ENCODE data around the gene TPST1. TPM values are rescaled to one million over a fixed set of nuclear protein-coding genes. Genes with fewer than 3 reads are reported as not detected.
"Not testable (repeated sequence)": the region's sequence is repeated elsewhere in the genome, so short reads cannot be mapped to it uniquely, and the experiment has no call there.

TPST1 gene
- total RNA-seq, 1 donor from 2014 or later: 30.0 TPM

DNA sequence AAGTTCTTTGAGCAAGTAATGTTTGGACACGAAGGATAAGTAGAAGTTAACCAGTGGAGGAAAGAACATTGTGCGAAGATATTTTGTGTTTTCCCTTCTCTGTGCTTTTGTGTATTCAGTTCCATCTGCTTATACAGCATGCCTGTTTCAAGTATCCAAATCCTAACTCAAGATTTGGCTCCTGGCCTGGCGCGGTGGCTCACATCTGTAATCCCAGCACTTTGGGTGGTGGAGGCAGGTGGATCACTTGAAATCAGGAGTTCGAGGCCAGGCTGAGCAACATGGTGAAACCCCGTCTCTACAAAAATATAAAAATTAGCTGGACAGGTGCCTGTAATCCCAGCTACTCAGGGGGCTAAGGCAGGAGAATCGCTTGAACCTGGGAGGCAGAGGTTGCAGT is 40.8 kb upstream of the TPST1 start:
- H3K27ac Mint-ChIP-seq (ENCODE audit: unreplicated experiment): no peak overlapping the region
- H3K27me3 Mint-ChIP-seq (ENCODE audit: low read depth): no peaks in the 10 kb centered on the region
- no peak for TF ChIP-seq CTCF (IDR thresholded peaks at IDR 0.05)
- H3K4me1 Mint-ChIP-seq (ENCODE audit: low read depth): peaks cover 4% of the 10 kb centered on the region
- H3K9me3 Mint-ChIP-seq (ENCODE audit: low read depth): peaks cover 3% of the 10 kb centered on the region
- no peak for DNase-seq (ENCODE audit: low spot score)
- H3K36me3 Mint-ChIP-seq (ENCODE audit: low read depth): peaks cover 2% of the 10 kb centered on the region
- no peak overlapping the region for H3K4me3 Mint-ChIP-seq (ENCODE audit: unreplicated experiment)

DNA sequence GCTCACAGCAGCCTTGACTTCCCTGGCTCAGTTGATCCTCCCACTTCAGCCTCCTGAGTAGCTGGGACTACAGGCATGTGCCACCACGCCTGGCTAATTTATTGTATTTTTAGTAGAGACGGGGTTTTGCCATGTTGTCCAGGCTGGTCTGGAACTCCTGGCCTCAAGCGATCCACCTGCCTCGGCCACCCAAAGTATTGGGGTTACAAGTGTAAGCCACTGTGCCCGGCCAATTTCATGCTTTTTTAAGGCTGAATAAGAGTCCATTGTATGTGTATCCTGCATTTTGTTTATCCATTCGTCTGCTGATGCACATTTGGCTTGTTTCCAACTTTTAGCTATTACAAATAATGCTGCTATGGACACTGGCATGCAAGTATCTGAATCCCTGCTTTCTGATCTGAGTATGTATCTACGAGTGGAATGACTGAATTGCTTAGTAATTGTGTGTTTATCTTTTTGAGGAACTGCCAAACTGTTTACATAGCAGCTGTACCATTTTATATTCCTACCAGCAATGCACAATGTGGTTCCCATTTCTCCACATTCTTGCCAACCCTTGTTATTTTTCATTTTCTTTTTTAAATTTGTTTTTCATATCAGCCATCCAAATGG is 37.3 kb upstream of the TPST1 start:
- no peaks in the 10 kb centered on the region for H3K27me3 Mint-ChIP-seq (ENCODE audit: low read depth)
- no peaks in the 10 kb centered on the region for H3K36me3 Mint-ChIP-seq (ENCODE audit: low read depth)
- no peaks in the 10 kb centered on the region for H3K9me3 Mint-ChIP-seq (ENCODE audit: low read depth)
- no peak for TF ChIP-seq CTCF (IDR thresholded peaks at IDR 0.05)
- H3K4me1 Mint-ChIP-seq (ENCODE audit: low read depth): peaks cover 4% of the 10 kb centered on the region
- H3K4me3 Mint-ChIP-seq (ENCODE audit: unreplicated experiment): no peak overlapping the region
- H3K27ac Mint-ChIP-seq (ENCODE audit: unreplicated experiment): no peak overlapping the region
- no peak for DNase-seq (ENCODE audit: low spot score)

DNA sequence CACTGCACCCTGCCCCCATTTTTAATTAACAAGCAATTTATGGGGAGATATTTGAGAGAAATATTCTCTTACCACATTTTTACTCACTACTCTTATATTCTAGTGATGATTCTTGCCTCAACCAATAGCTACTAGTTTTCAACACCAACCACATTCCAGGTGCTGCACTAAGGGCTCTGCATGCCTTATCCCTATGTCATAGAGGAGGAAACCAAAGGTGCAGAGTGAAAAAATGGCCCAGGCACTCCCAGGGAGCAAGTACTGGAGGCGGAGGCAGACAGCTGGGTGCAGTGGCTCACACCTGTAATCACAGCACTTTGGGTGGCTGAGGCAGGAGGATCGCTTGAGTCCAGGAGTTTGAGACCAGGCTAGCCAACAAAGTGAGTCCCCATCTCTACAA is 35.5 kb upstream of the TPST1 start:
- H3K4me1 Mint-ChIP-seq (ENCODE audit: low read depth): peaks cover 4% of the 10 kb centered on the region
- no peak overlapping the region for H3K4me3 Mint-ChIP-seq (ENCODE audit: unreplicated experiment)
- H3K27me3 Mint-ChIP-seq (ENCODE audit: low read depth): no peaks in the 10 kb centered on the region
- DNase-seq (ENCODE audit: low spot score): no peak
- H3K27ac Mint-ChIP-seq (ENCODE audit: unreplicated experiment): no peak overlapping the region
- no peaks in the 10 kb centered on the region for H3K9me3 Mint-ChIP-seq (ENCODE audit: low read depth)
- TF ChIP-seq CTCF (IDR thresholded peaks at IDR 0.05): no peak
- H3K36me3 Mint-ChIP-seq (ENCODE audit: low read depth): no peaks in the 10 kb centered on the region

DNA sequence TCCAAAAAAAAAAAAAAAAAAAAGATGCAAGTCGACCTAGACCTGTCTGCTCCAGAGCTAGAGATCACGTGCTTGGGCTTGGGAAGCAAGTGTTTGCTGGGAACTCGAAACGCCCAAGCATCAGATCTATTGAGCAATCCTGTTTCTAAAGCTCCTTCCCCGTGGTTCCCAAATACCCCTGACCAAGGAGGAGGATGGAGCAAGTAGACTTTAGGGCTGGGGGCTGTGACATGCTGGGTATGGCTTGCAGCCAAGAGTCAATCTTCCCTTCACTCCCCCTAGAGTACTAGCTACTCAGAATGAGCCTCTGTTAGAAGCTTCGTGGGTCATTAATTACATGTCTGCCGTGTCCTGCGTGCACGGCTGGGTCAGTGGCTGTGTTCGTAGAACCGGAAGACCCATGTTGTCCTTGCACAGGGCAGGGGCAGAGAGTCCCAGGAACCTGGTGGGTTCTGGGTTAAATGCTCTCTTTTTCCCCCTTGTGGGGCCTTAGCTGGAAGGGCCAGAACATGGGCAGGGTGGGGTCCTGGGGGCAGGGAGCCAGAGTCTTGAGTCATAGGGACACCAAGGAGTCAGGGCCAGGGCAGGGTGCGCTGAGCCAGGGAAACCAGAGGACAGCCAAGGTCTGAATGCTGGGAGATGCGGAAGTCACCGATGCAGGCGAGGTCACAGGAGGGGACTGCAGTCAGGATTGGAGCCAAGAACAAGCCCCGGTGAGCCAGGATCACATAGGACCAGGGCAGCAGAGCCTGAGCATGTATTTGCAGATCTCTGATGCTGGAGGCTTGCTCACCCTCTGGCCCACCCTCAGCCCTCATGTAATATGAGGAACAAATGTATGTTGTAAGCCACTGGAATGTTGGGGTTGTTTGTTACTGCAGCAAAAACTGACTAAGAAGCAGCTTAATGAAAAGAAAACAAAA is 34.6 kb upstream of the TPST1 start:
- TF ChIP-seq CTCF (IDR thresholded peaks at IDR 0.05): no peak
- no peaks in the 10 kb centered on the region for H3K27me3 Mint-ChIP-seq (ENCODE audit: low read depth)
- H3K4me3 Mint-ChIP-seq (ENCODE audit: unreplicated experiment): no peak overlapping the region
- no peak for DNase-seq (ENCODE audit: low spot score)
- no peak overlapping the region for H3K27ac Mint-ChIP-seq (ENCODE audit: unreplicated experiment)
- H3K9me3 Mint-ChIP-seq (ENCODE audit: low read depth): no peaks in the 10 kb centered on the region
- peaks cover 4% of the 10 kb centered on the region for H3K4me1 Mint-ChIP-seq (ENCODE audit: low read depth)
- no peaks in the 10 kb centered on the region for H3K36me3 Mint-ChIP-seq (ENCODE audit: low read depth)

DNA sequence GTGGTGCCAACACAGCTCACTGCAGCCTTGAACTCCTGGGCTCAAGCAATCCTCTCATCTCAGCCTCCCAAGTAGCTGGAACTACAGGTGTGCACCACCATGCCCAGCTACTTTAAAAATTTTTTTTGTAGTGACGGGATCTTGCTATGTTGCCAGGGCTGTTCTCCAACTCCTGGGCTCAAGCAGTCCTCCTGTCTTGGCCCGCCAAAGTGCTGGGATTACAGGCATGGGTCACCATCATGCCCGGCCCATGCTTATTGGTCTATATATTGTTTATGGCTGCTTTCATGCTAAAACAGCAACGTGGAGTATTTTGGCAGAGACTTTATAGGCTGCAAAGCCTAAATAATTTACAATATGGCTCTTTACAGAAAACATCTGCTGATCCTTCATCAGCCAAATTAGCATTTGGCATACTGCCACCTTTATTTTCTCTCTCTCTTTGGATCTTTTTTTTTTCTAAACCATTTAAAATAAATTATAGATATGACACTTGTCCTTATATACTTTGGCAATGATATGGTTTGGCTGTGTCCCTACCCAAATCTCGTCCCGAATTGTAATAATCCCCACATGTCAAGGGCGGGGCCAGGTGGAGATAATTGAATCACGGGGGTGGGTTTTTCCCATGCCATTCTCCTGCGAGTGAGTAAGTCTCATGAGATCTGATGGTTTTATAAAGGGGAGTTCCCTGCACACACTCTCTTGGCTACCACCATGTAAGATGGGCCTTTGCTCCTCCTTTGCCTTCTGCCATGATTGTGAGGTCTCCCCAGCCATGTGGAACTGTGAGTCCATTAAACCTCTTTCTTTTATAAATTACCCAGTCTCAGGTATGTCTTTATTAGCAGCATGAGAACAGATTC is 32.4 kb upstream of the TPST1 start:
- not testable (repeated sequence) for DNase-seq (ENCODE audit: low spot score); H3K4me1 Mint-ChIP-seq (ENCODE audit: low read depth); H3K9me3 Mint-ChIP-seq (ENCODE audit: low read depth); H3K27me3 Mint-ChIP-seq (ENCODE audit: low read depth); H3K36me3 Mint-ChIP-seq (ENCODE audit: low read depth); H3K27ac Mint-ChIP-seq (ENCODE audit: unreplicated experiment); H3K4me3 Mint-ChIP-seq (ENCODE audit: unreplicated experiment)

All from chondrocyte (in vitro differentiated cells).